K562 (cell line): Measurements from ENCODE around the gene EFCAB7. TPM values are rescaled to one million over a fixed set of nuclear protein-coding genes. Genes with fewer than 3 reads are reported as not detected.

ENCODE experiments used
- CTCF ChIP-seq, 3 experiments: IDR thresholded peaks in 2 of 3; conservative IDR thresholded peaks in 1 of 3; 2 replicates each; pipeline ENCODE4 v1.5.1; 2011 to 2012; ENCODE audit warnings: low read length in 3 of 3, mild to moderate bottlenecking in 3 of 3, control low read depth in 2 of 3, improper control_type of control experiment in 1 of 3, inconsistent platforms in 1 of 3, low read depth in 1 of 3, mixed read lengths in 1 of 3, moderate library complexity in 1 of 3; ENCODE audit not compliant: insufficient read depth in 2 of 3
- MGA ChIP-seq: fragments of 450-650 bp; IDR thresholded peaks from 2 replicates; pipeline ENCODE4 v1.6.1; 2016; ENCODE audit warnings: mild to moderate bottlenecking, moderate library complexity
- NUFIP1 ChIP-seq: fragments of 450-650 bp; IDR thresholded peaks from 2 replicates; pipeline ENCODE4 v1.6.1; 2018; ENCODE audit not compliant: partially characterized antibody
- THRAP3 ChIP-seq: fragments of 450-650 bp; IDR thresholded peaks from 2 replicates; pipeline ENCODE4 v1.6.1; 2016; ENCODE audit warnings: mild to moderate bottlenecking, inconsistent platforms, borderline replicate concordance
- polyA plus RNA-seq, 8 experiments: library from polyadenylated mRNA; depleted of rRNA in 4 of 8; stranded (reverse) in 5 of 8; unstranded in 3 of 8; fragments of >200 nt; fragmentation: Nextera tagmentation in 2 of 8; fragmentation: Illumina TruSeq in 1 of 8; extraction: Ambion mirVana in 2 of 8; extraction: Trizol in 1 of 8; gene quantifications; 2 replicates each; pipeline versions ENCODE4 v1.2.1 to v1.2.3, GENCODE V29; 2011 to 2014; ENCODE audit warnings: inconsistent platforms in 1 of 8, missing spikeins in 1 of 8
- total RNA-seq, 7 experiments: library from RNA; depleted of rRNA in 6 of 7; stranded (reverse); fragments of >200 nt in 6 of 7; fragmentation: Illumina TruSeq in 2 of 7; extraction: Trizol in 2 of 7; gene quantifications; 2 replicates each; pipeline versions ENCODE4 v1.2.1 to v1.2.3, GENCODE V29; 2011 to 2021; ENCODE audit warnings: low replicate concordance in 1 of 7

The EFCAB7 gene
- total and polyA plus RNA-seq, 9 of the 15 experiments (the other 6 are each of a cell fraction or from before 2014, with no cell fraction given), result 3.2 to 7.6 (median 5.7) TPM

GRCh38 chr1:63537006-63537405 lies 13.7 kb downstream of the EFCAB7 start (continued):
- TF ChIP-seq MGA (no peak), NUFIP1 (no peak), CTCF (IDR thresholded peaks at IDR 0.05 in 2 of 3, conservative IDR thresholded peaks at IDR 0.05 in 1 of 3; ENCODE audit: insufficient read depth in 2 of 3, low read depth in 1 of 3, low read length in 3 of 3) (no peak), THRAP3 (no peak)
